Endothelial cell of umbilical vein (primary cell): ENCODE data around the gene ATG4D. TPM values are rescaled to one million over a fixed set of nuclear protein-coding genes. Genes with fewer than 3 reads are reported as not detected.

Source experiments
- BruUV-seq: library from RNA; stranded (reverse); fragments of 400-500 nt; replicated peaks from 2 replicates; lab custom pipeline; 2021; lab: Mats Ljungman, UMichigan
- CTCF ChIA-PET: fragments of 300-600, 350-600 bp; sonication (Branson Sonifier 250); formaldehyde crosslinking; loops from one replicate; lab custom pipeline; 2021; ENCODE audit warnings: antibody characterized with exemption, inconsistent platforms; lab: Charles Lee
- POLR2A ChIA-PET: fragments of 300-600, 350-600 bp; sonication (Branson Sonifier 250); formaldehyde crosslinking; loops from one replicate; lab custom pipeline; 2021; ENCODE audit warnings: antibody characterized with exemption, inconsistent platforms; lab: Charles Lee
- DNase-seq: peaks from one replicate; pipeline ENCODE4 v3.0.0-alpha.2; 2011; ENCODE audit warnings: low read depth, low spot score
- FAIRE-seq: peaks from 2 replicates; lab custom pipeline; 2011; peaks lifted over from hg19 to GRCh38; lab: Jason Lieb, UNC
- H2AFZ ChIP-seq: 2 replicates; pipeline ENCODE4 v1.6.0; 2012; ENCODE audit warnings: low read depth, low read length, control low read depth, inconsistent platforms
- H3K27ac ChIP-seq: 2 replicates; pipeline ENCODE4 v1.5.1; 2011; ENCODE audit warnings: low read depth, mild to moderate bottlenecking, control low read depth, low read length, moderate library complexity; ENCODE audit not compliant: insufficient read depth
- H3K27me3 ChIP-seq, 2 experiments: 2 replicates each; pipeline versions ENCODE4 v1.6.0 to v1.6.1; 2011; ENCODE audit warnings: low read length in 2 of 2, mixed read lengths in 1 of 2; ENCODE audit not compliant: control insufficient read depth in 2 of 2, insufficient read depth in 2 of 2
- H3K36me3 ChIP-seq, 2 experiments: 2 replicates in 1 of 2; 3 replicates in 1 of 2; pipeline ENCODE4 v1.5.1; 2011; ENCODE audit warnings: low read length in 2 of 2, mild to moderate bottlenecking in 1 of 2, moderate library complexity in 1 of 2; ENCODE audit not compliant: control insufficient read depth in 2 of 2, insufficient read depth in 2 of 2; ENCODE audit errors: extremely low read depth in 1 of 2
- H3K4me1 ChIP-seq: 3 replicates; pipeline ENCODE4 v1.5.1; 2011; ENCODE audit warnings: mild to moderate bottlenecking, low read length; ENCODE audit not compliant: control insufficient read depth, insufficient read depth; ENCODE audit errors: extremely low read depth
- H3K4me2 ChIP-seq: 2 replicates; pipeline ENCODE4 v1.6.1; 2011; ENCODE audit warnings: low read length, control low read depth, mixed read lengths; ENCODE audit not compliant: insufficient read depth
- H3K4me3 ChIP-seq, 3 experiments: fragments of 200-600 bp in 1 of 3; sonication (generic), shearing (Covaris generic) in 1 of 3; replicated peaks in 1 of 3; 2 replicates each; pipeline ENCODE4 v1.5.1; 2011 to 2016; ENCODE audit warnings: control low read depth in 3 of 3, low read length in 3 of 3, mild to moderate bottlenecking in 2 of 3, inconsistent platforms in 1 of 3, low read depth in 1 of 3, moderate library complexity in 1 of 3; ENCODE audit not compliant: insufficient read depth in 1 of 3
- H3K79me2 ChIP-seq: 2 replicates; pipeline ENCODE4 v1.6.0; 2012; ENCODE audit warnings: low read length, inconsistent platforms; ENCODE audit not compliant: control insufficient read depth, insufficient read depth
- H3K9ac ChIP-seq: replicated peaks from 2 replicates; pipeline ENCODE3; 2011; ENCODE audit warnings: low read length, control low read depth; ENCODE audit not compliant: insufficient read depth; ENCODE audit errors: extremely low read depth
- H3K9me1 ChIP-seq: replicated peaks from 3 replicates; pipeline ENCODE4 v1.6.0; 2011; ENCODE audit warnings: mild to moderate bottlenecking, low read length; ENCODE audit not compliant: control insufficient read depth, insufficient read depth; ENCODE audit errors: extremely low read depth
- H3K9me3 ChIP-seq: replicated peaks from 2 replicates; pipeline ENCODE4 v1.5.1; 2012; ENCODE audit warnings: low read length, inconsistent platforms; ENCODE audit not compliant: control insufficient read depth, insufficient read depth
- H4K20me1 ChIP-seq: replicated peaks from 2 replicates; pipeline ENCODE3; 2011; ENCODE audit warnings: mild to moderate bottlenecking, low read length; ENCODE audit not compliant: control insufficient read depth, insufficient read depth; ENCODE audit errors: extremely low read depth
- CTCF ChIP-seq, 2 donors: IDR thresholded peaks; 1 replicate in 1 of 2; 2 replicates in 1 of 2; pipeline ENCODE4 v1.5.1; 2011; ENCODE audit warnings: low read length in 2 of 2, mild to moderate bottlenecking in 2 of 2, moderate library complexity in 2 of 2, control low read depth in 1 of 2, inconsistent platforms in 1 of 2, low read depth in 1 of 2; ENCODE audit not compliant: insufficient read depth in 1 of 2; ENCODE audit errors: extremely low read depth in 1 of 2
- EZH2 ChIP-seq: IDR thresholded peaks from 2 replicates; pipeline ENCODE4 v1.6.1; 2012; ENCODE audit warnings: borderline replicate concordance, low read depth, mild to moderate bottlenecking, moderate library complexity, low read length, inconsistent platforms; ENCODE audit not compliant: severe bottlenecking
- FOS ChIP-seq: IDR thresholded peaks from 2 replicates; pipeline ENCODE4 v1.6.1; 2011; ENCODE audit warnings: mild to moderate bottlenecking, low read length, moderate library complexity, borderline replicate concordance; ENCODE audit not compliant: insufficient read depth
- GATA2 ChIP-seq: IDR thresholded peaks from 2 replicates; pipeline ENCODE4 v1.7.0; 2011; ENCODE audit warnings: low read depth, mild to moderate bottlenecking, moderate library complexity, mixed read lengths, low read length; ENCODE audit not compliant: insufficient read length, insufficient read depth
- JUN ChIP-seq: IDR thresholded peaks from 2 replicates; pipeline ENCODE4 v1.6.1; 2011; ENCODE audit warnings: borderline replicate concordance, low read depth; ENCODE audit not compliant: insufficient read length, insufficient read depth
- MAX ChIP-seq: IDR thresholded peaks from 2 replicates; pipeline ENCODE4 v1.6.1; 2011; ENCODE audit not compliant: insufficient read depth, insufficient read length
- MYC ChIP-seq: IDR thresholded peaks from one replicate; pipeline ENCODE4 v1.6.1; 2011; ENCODE audit warnings: mild to moderate bottlenecking, low read depth, low read length
- POLR2A ChIP-seq: IDR thresholded peaks from 2 replicates; pipeline ENCODE4 v1.6.1; 2012; ENCODE audit warnings: low read depth, mild to moderate bottlenecking, control low read depth, low read length
- POLR2AphosphoS5 ChIP-seq: IDR thresholded peaks from 2 replicates; pipeline ENCODE4 v1.6.1; 2012; ENCODE audit warnings: low read depth, mild to moderate bottlenecking, control low read depth, low read length, moderate library complexity; ENCODE audit not compliant: insufficient read depth
- dilution Hi-C: fragments of 300-500 bp; cut with MboI; formaldehyde crosslinking; loops from one replicate; pipeline ENCODE4 v1.15.0; 2019; ENCODE audit warnings: low sequenced_read_pairs; ENCODE audit not compliant: extremely low pct_ligation_motif_present
- intact Hi-C: fragments of 100-400 bp; cut with micrococcal nuclease; formaldehyde crosslinking; loops from one replicate; pipeline ENCODE4 v1.10.0; 2022
- polyA plus RNA-seq, 4 experiments: library from polyadenylated mRNA; depleted of rRNA in 3 of 4; stranded (reverse) in 3 of 4; unstranded in 1 of 4; fragments of >200 nt; gene quantifications; 2 replicates each; pipeline versions ENCODE4 v1.2.1 to v1.2.3, GENCODE V29; 2011 to 2012; ENCODE audit warnings: missing spikeins in 1 of 4
- total RNA-seq: library from RNA; stranded (reverse); gene quantifications from 2 replicates; pipeline ENCODE4 v1.2.3, GENCODE V29; 2021

Gene ATG4D
- total and polyA plus RNA-seq, 2 donors (not counting 3 experiments of a cell fraction or from before 2014, with no cell fraction given) = 19.8 to 24.9 TPM

GRCh38 chr19:10553087-10553667 lies 9.5 kb downstream of the ATG4D start:
- no TSS peak for BruUV-seq
- Histone ChIP-seq H2AFZ (no peak overlapping the region), H3K36me3 (peaks cover 7 to 46% of the 10 kb centered on the region in 2 experiments), H3K4me3 (no peak overlapping the region), H3K4me2 (no peak overlapping the region), H3K9me1 (no peaks in the 10 kb centered on the region), H3K9ac (no peak overlapping the region), H3K27me3 (no peaks in the 10 kb centered on the region), H3K27ac (no peak overlapping the region), H3K79me2 (no peaks in the 10 kb centered on the region), H3K4me1 (no peaks in the 10 kb centered on the region), H4K20me1 (no peaks in the 10 kb centered on the region), H3K9me3 (no peaks in the 10 kb centered on the region)
- TF ChIP-seq CTCF (IDR thresholded peaks at IDR 0.05; ENCODE audit: extremely low read depth in 1 of 2, insufficient read depth in 1 of 2, low read depth in 1 of 2, low read length in 2 of 2) = no peak
- TF ChIP-seq FOS = no peak
- TF ChIP-seq POLR2AphosphoS5 = no peak
- no peak for TF ChIP-seq GATA2
- no peak for TF ChIP-seq MYC
- TF ChIP-seq JUN = no peak
- no peak for TF ChIP-seq POLR2A
- no peak for TF ChIP-seq MAX
- no peak for TF ChIP-seq EZH2
- FAIRE-seq = no peak
- intact Hi-C loops = no loop called here
- POLR2A ChIA-PET = no interaction called here
- no peak for DNase-seq
- CTCF ChIA-PET = interaction anchor here (0.9 to 2.4 kb wide), 8 partner anchors 12 to 146 kb away, joined by 3 to 8 read pairs (median 4); partner anchors contain the start of genes KRI1 and S1PR5
- dilution Hi-C loops = no loop called here
